Mesenchymal stem cell (in vitro differentiated cells and primary cell): ENCODE measurements around the gene KCNK1.

ENCODE experiments used
- DNase-seq: peaks from one replicate; pipeline ENCODE4 v3.0.0-alpha.2; 2013
- H2AFZ ChIP-seq: one replicate; pipeline ENCODE4 v1.6.1; 2013; ENCODE audit warnings: low read depth, mild to moderate bottlenecking, control low read depth, inconsistent platforms, low read length, moderate library complexity
- H2AK5ac ChIP-seq: 2 replicates; pipeline ENCODE4 v1.6.1; 2013; ENCODE audit warnings: low read length, moderate library complexity, mild to moderate bottlenecking, inconsistent platforms; ENCODE audit not compliant: severe bottlenecking
- H2BK120ac ChIP-seq: one replicate; pipeline ENCODE4 v1.6.1; 2013; ENCODE audit warnings: low read depth, mild to moderate bottlenecking, inconsistent platforms, low read length, moderate library complexity
- H2BK12ac ChIP-seq, 2 experiments: one replicate each; pipeline ENCODE4 v1.6.1; 2013; ENCODE audit warnings: inconsistent platforms in 2 of 2, low read length in 2 of 2, mild to moderate bottlenecking in 2 of 2, moderate library complexity in 2 of 2, control low read depth in 1 of 2
- H2BK15ac ChIP-seq: one replicate; pipeline ENCODE4 v1.6.1; 2013; ENCODE audit warnings: mild to moderate bottlenecking, low read depth, inconsistent platforms; ENCODE audit not compliant: poor library complexity, severe bottlenecking
- H2BK5ac ChIP-seq: 2 replicates; pipeline ENCODE4 v1.6.1; 2013; ENCODE audit warnings: low read depth, mild to moderate bottlenecking, low read length, control low read depth, inconsistent platforms; ENCODE audit not compliant: poor library complexity, severe bottlenecking
- H3K14ac ChIP-seq, 2 experiments: one replicate each; pipeline ENCODE4 v1.6.1; 2013; ENCODE audit warnings: inconsistent platforms in 2 of 2, low read length in 2 of 2, control low read depth in 1 of 2, mild to moderate bottlenecking in 1 of 2, moderate library complexity in 1 of 2
- H3K18ac ChIP-seq, 2 experiments: one replicate each; pipeline ENCODE4 v1.6.1; 2013; ENCODE audit warnings: inconsistent platforms in 2 of 2, low read length in 2 of 2, control low read depth in 1 of 2, low read depth in 1 of 2, mild to moderate bottlenecking in 1 of 2
- H3K23ac ChIP-seq, 2 experiments: one replicate each; pipeline ENCODE4 v1.6.1; 2013; ENCODE audit warnings: inconsistent platforms in 2 of 2, low read length in 2 of 2, mild to moderate bottlenecking in 2 of 2, moderate library complexity in 2 of 2, control low read depth in 1 of 2
- H3K27ac ChIP-seq: 2 replicates; pipeline ENCODE4 v1.5.1; 2013; ENCODE audit warnings: mild to moderate bottlenecking, moderate library complexity, low read length, control low read depth, inconsistent platforms; ENCODE audit not compliant: poor library complexity, severe bottlenecking
- H3K27me3 ChIP-seq, 2 experiments: 2 replicates each; pipeline versions ENCODE4 v1.6.1 to v1.7.0; 2013; ENCODE audit warnings: low read length in 2 of 2, mild to moderate bottlenecking in 2 of 2, moderate library complexity in 2 of 2, control low read depth in 1 of 2, inconsistent platforms in 1 of 2; ENCODE audit not compliant: control insufficient read depth in 1 of 2, insufficient read depth in 1 of 2
- H3K36me3 ChIP-seq, 2 experiments: 2 replicates each; pipeline versions ENCODE4 v1.6.1 to v1.7.0; 2013; ENCODE audit warnings: low read length in 2 of 2, control low read depth in 1 of 2, inconsistent platforms in 1 of 2, low read depth in 1 of 2, mild to moderate bottlenecking in 1 of 2; ENCODE audit not compliant: insufficient read depth in 2 of 2, control insufficient read depth in 1 of 2
- H3K4ac ChIP-seq, 2 experiments: one replicate each; pipeline ENCODE4 v1.6.1; 2013; ENCODE audit warnings: inconsistent platforms in 2 of 2, low read length in 2 of 2, mild to moderate bottlenecking in 2 of 2, moderate library complexity in 2 of 2, control low read depth in 1 of 2, low read depth in 1 of 2
- H3K4me1 ChIP-seq: 2 replicates; pipeline ENCODE4 v1.6.1; 2013; ENCODE audit warnings: low read depth, low read length, control low read depth; ENCODE audit not compliant: control insufficient read depth, insufficient read depth
- H3K4me2 ChIP-seq: 2 replicates; pipeline ENCODE4 v1.6.1; 2013; ENCODE audit warnings: low read length, mild to moderate bottlenecking, inconsistent platforms; ENCODE audit not compliant: poor library complexity, severe bottlenecking
- H3K4me3 ChIP-seq, 2 experiments: 2 replicates each; pipeline versions ENCODE4 v1.5.1 to v1.7.0; 2013; ENCODE audit warnings: low read length in 2 of 2, mild to moderate bottlenecking in 2 of 2, control low read depth in 1 of 2, low read depth in 1 of 2; ENCODE audit not compliant: insufficient read depth in 1 of 2
- H3K79me1 ChIP-seq: replicated peaks from 2 replicates; pipeline ENCODE4 v1.6.1; 2013; ENCODE audit warnings: mild to moderate bottlenecking, control low read depth, low read length, inconsistent platforms; ENCODE audit not compliant: poor library complexity, severe bottlenecking
- H3K9ac ChIP-seq: 2 replicates; pipeline ENCODE4 v1.7.0; 2013; ENCODE audit warnings: mild to moderate bottlenecking, low read length, moderate library complexity
- H3K9me3 ChIP-seq: 2 replicates; pipeline ENCODE4 v1.7.0; 2013; ENCODE audit warnings: mild to moderate bottlenecking, low read length; ENCODE audit not compliant: control insufficient read depth
- H4K8ac ChIP-seq: one replicate; pipeline ENCODE4 v1.6.1; 2013; ENCODE audit warnings: inconsistent platforms, mild to moderate bottlenecking, low read length, moderate library complexity
- H4K91ac ChIP-seq: one replicate; pipeline ENCODE4 v1.6.1; 2013; ENCODE audit warnings: mild to moderate bottlenecking, low read length, inconsistent platforms
- WGBS: methylation state at CpG from one replicate; pipeline ENCODE4 v1.1.7; 2013; ENCODE audit warnings: mixed read lengths; 5-methylcytosine and 5-hydroxymethylcytosine counted together

Gene KCNK1

GRCh38 chr1:233570216-233570615 lies 43.7 kb upstream of the KCNK1 start:
- Histone ChIP-seq H3K9me3 (peaks cover under 1% of the 10 kb centered on the region), H3K9ac (no peak overlapping the region), H3K23ac (no peak overlapping the region)

GRCh38 chr1:233570706-233571105 lies 43.2 kb upstream of the KCNK1 start:
- no peak overlapping the region for H3K18ac ChIP-seq
- no peak overlapping the region for H2AFZ ChIP-seq
- H2BK120ac ChIP-seq, result no peak overlapping the region
- H2BK12ac ChIP-seq, result no peak overlapping the region
- no peak overlapping the region for H3K14ac ChIP-seq
- H3K9me3 ChIP-seq, result no peaks in the 10 kb centered on the region
- no peak overlapping the region for H2BK5ac ChIP-seq
- no peak overlapping the region for H3K4ac ChIP-seq
- H4K8ac ChIP-seq, result no peak overlapping the region
- no peak overlapping the region for H3K27ac ChIP-seq
- H3K4me3 ChIP-seq, result no peak overlapping the region
- 74% methylated on average over 4 of the region's 4 CpGs for WGBS
- H3K4me1 ChIP-seq, result no peaks in the 10 kb centered on the region
- DNase-seq, result no peak
- H3K79me1 ChIP-seq, result no peaks in the 10 kb centered on the region
- H3K9ac ChIP-seq, result no peak overlapping the region
- no peaks in the 10 kb centered on the region for H3K27me3 ChIP-seq
- H3K36me3 ChIP-seq, result no peaks in the 10 kb centered on the region
- no peak overlapping the region for H3K23ac ChIP-seq
- no peak overlapping the region for H4K91ac ChIP-seq
- H2AK5ac ChIP-seq, result no peak overlapping the region
- H2BK15ac ChIP-seq, result no peak overlapping the region
- H3K4me2 ChIP-seq, result no peak overlapping the region

More at GRCh38 chr1:233570216-233570615, 43.7 kb upstream of the KCNK1 start:
- Histone ChIP-seq H2BK120ac (no peak overlapping the region), H2BK12ac (no peak overlapping the region), H4K91ac (no peak overlapping the region), H4K8ac (no peak overlapping the region), H2BK5ac (no peak overlapping the region), H3K4me1 (no peaks in the 10 kb centered on the region), H3K4ac (no peak overlapping the region), H3K4me3 (no peak overlapping the region), H3K4me2 (no peak overlapping the region), H3K18ac (no peak overlapping the region), H3K14ac (no peak overlapping the region), H3K27ac (no peak overlapping the region), H3K27me3 (no peaks in the 10 kb centered on the region), H3K79me1 (no peaks in the 10 kb centered on the region), H3K36me3 (no peaks in the 10 kb centered on the region), H2AFZ (no peak overlapping the region), H2BK15ac (no peak overlapping the region), H2AK5ac (no peak overlapping the region)
- WGBS, result 83% methylated on average over 2 of the region's 3 CpGs
- DNase-seq, result no peak

- Histone ChIP-seq H3K18ac (no peak overlapping the region), H2AFZ (no peak overlapping the region), H3K79me1 (no peaks in the 10 kb centered on the region), H3K27me3 (peaks cover 0 to 4% of the 10 kb centered on the region in 2 experiments), H3K9me3 (no peaks in the 10 kb centered on the region), H3K4me3 (no peak overlapping the region), H3K14ac (no peak overlapping the region), H2AK5ac (no peak overlapping the region), H2BK5ac (no peak overlapping the region), H3K36me3 (no peaks in the 10 kb centered on the region), H4K8ac (no peak overlapping the region), H3K4me1 (no peaks in the 10 kb centered on the region), H3K4me2 (no peak overlapping the region), H2BK120ac (no peak overlapping the region), H2BK12ac (no peak overlapping the region), H3K27ac (no peak overlapping the region), H3K4ac (no peak overlapping the region), H3K23ac (no peak overlapping the region), H2BK15ac (no peak overlapping the region), H3K9ac (no peak overlapping the region), H4K91ac (no peak overlapping the region)
- 91% methylated on average over 4 of the region's 4 CpGs for WGBS
- no peak for DNase-seq
These were observed 41.0 kb upstream of the KCNK1 start for GRCh38 chr1:233572896-233573295.

GRCh38 chr1:233575450-233575849 lies 38.5 kb upstream of the KCNK1 start:
- no peak overlapping the region for H4K91ac ChIP-seq
- no peak overlapping the region for H3K27ac ChIP-seq
- H4K8ac ChIP-seq, result no peak overlapping the region
- no peak overlapping the region for H3K18ac ChIP-seq
- WGBS, result 57% methylated on average over 5 of the region's 5 CpGs
- no peaks in the 10 kb centered on the region for H3K9me3 ChIP-seq
- no peak overlapping the region for H2BK12ac ChIP-seq
- H3K4me3 ChIP-seq, result no peak overlapping the region
- H3K4ac ChIP-seq, result no peak overlapping the region
- H3K9ac ChIP-seq, result no peak overlapping the region
- H2BK120ac ChIP-seq, result no peak overlapping the region
- H3K14ac ChIP-seq, result no peak overlapping the region
- H3K27me3 ChIP-seq, result peaks cover 0 to 4% of the 10 kb centered on the region in 2 experiments
- no peaks in the 10 kb centered on the region for H3K36me3 ChIP-seq
- DNase-seq, result no peak
- H3K4me1 ChIP-seq, result no peaks in the 10 kb centered on the region
- H2BK15ac ChIP-seq, result no peak overlapping the region
- H2BK5ac ChIP-seq, result no peak overlapping the region
- no peak overlapping the region for H2AFZ ChIP-seq
- H2AK5ac ChIP-seq, result no peak overlapping the region
- H3K23ac ChIP-seq, result no peak overlapping the region
- H3K79me1 ChIP-seq, result no peaks in the 10 kb centered on the region
- no peak overlapping the region for H3K4me2 ChIP-seq
